Upper lobe of left lung (tissue), 4 donors: ENCODE data around the gene ACKR3.

Source experiments
- CTCF ChIP-seq, 6 experiments: fragments of 450-650 bp in 4 of 6; fragments of 200-600 bp in 2 of 6; sonication (generic) in 2 of 6; IDR thresholded peaks; one replicate each; pipeline ENCODE4 v1.5.1; 2016 to 2019; ENCODE audit warnings: antibody characterized with exemption in 6 of 6
- EP300 ChIP-seq, 4 donors: sonication (generic); formaldehyde crosslinking; IDR thresholded peaks; one replicate each; pipeline ENCODE4 v1.5.1; 2017; ENCODE audit warnings: antibody characterized with exemption in 4 of 4, control low read depth in 2 of 4
- POLR2A ChIP-seq, 4 donors: fragments of 450-650 bp; IDR thresholded peaks; one replicate each; pipeline ENCODE4 v1.5.1; 2016 to 2017; ENCODE audit warnings: antibody characterized with exemption in 4 of 4, mild to moderate bottlenecking in 2 of 4
- POLR2AphosphoS5 ChIP-seq, 2 donors: sonication (generic); formaldehyde crosslinking; IDR thresholded peaks; one replicate each; pipeline ENCODE4 v1.5.1; 2017; ENCODE audit warnings: antibody characterized with exemption in 2 of 2

DNA sequence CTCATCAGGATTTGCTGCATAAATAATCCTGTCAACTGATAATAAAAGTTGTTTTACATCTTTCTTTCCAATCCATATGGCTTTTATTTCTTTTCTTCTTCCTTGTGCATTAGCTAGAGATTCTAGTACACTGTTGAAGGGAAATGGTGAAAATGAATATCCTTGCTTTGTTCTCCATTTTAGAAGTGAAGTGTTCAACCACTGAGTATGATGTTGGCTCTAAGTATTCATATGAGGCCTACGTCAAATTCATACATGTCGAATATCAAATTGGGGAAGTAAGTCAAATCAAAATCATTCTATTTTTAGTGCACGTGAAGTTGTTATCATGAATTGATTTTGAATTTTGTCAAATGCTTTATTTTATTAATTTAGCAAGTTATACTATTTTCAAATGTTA lies 7.8 kb upstream of the ACKR3 start:
- TF ChIP-seq CTCF (IDR thresholded peaks at IDR 0.05): no peak
- TF ChIP-seq EP300 (IDR thresholded peaks at IDR 0.05): no peak
- TF ChIP-seq POLR2AphosphoS5 (IDR thresholded peaks at IDR 0.05): no peak
- TF ChIP-seq POLR2A (IDR thresholded peaks at IDR 0.05): no peak
